Suppressor macrophage treated with lipopolysaccharide for 1 hour (primary cell): Measurements from ENCODE around the gene LAMTOR3.

Experiments used
- DNase-seq, 3 donors: peaks; one replicate each; pipeline ENCODE4 v3.0.0-alpha.2; 2020 to 2022

LAMTOR3 gene

DNA sequence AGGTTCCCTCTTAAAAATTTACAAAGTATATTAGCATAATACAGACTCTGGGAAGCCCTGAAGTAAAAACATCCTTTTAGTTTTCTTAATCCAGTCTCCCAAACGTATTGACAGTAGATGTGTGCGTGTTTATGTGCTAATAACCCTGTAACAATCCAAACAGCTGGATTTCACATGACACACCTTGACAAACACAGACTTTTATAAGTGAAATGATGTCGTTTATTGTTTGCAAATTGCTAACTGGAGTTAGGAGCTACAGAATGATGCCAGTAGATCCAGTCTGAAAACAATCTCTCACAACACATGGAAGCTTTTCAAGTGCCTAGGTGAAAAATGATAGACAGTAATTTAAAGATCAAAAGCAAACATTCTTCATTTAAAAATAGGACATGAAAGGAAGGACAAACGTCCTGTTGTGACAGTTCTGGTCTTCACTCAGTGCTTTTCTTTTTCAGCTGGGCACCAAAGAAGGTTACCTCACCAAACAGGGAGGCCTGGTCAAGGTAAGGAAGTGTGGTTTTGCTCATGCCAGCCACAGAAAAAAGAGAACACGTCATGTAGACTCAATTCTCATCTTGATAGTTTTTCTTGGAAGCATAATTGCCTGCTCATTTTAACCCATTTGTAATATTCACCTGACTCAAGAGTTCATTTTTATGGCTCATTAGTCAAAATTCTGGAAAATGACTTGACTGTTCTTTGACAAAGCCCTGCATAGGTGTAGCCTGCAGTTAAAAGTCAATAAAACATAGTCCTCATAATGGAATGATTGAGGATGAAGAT, 32.9 kb downstream of the LAMTOR3 start:
- no peak for DNase-seq

DNA sequence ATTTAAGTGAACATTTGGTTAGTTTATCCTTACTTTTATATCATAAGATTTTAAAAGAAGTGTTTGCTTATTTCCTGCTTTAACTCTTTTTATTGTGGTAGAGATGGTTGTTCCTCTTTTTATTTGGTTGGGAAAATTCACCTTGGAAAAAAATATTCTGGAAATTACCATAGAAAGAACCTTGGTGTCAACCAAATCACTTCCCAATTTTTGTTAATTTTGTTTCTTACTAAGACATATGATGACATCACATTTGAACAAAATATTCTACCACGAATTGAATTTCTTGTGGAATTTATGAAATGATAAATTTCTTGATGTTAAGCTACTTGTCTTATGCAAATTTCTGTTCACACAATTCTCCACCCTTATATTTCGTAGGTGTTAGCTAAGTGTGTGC, 33.7 kb downstream of the LAMTOR3 start:
- DNase-seq = peak; percentile 39 to 90 (median 84)

GRCh38 chr4:99859618-99860017, 34.6 kb downstream of the LAMTOR3 start:
- no peak for DNase-seq

DNA sequence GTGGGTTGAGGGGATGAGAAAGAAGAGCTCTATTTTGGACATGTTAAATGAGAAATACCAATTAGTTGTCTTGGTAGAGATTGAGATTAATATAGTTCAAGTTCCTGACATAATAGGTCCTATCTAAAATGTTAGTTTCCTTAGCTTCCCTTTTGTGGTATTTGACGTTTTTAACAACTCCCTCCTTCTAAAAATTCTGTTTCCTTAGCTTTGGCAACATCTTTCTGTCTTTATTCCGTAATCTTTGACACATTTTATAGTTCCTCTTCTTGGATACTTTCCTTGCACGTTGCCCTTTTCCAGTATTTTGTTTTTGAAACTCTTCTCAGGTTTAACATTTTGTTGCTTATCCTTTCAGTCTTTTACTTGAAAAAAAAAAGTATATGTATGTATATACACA, 36.9 kb downstream of the LAMTOR3 start:
- DNase-seq = peak; percentile 43 to 81 (median 74)

GRCh38 chr4:99856166-99856565, 38.1 kb downstream of the LAMTOR3 start:
- peak; percentile 79 to 93 (median 90) for DNase-seq

DNA sequence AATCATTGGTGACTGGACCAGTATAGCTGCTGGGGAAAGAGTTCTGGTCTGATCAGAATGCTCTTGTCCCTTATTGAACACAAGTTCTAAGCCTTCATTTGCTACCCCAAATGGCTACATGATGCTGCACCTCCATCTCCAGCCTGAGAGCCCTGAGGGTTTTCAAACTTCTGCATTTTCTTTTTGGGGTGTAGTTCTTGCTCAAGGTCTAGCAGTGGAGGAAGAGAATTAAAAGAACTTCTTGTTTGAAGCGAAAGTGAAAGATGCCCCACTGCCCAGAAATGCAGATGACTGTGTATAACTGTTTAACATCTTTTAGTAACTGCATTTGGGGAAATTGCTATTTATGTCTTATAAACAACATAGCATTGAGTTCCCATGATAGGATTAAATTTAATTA, 38.5 kb downstream of the LAMTOR3 start:
- peak; percentile 75 to 87 (median 80) for DNase-seq

GRCh38 chr4:99853999-99854398, 40.2 kb downstream of the LAMTOR3 start:
- no peak for DNase-seq

DNA sequence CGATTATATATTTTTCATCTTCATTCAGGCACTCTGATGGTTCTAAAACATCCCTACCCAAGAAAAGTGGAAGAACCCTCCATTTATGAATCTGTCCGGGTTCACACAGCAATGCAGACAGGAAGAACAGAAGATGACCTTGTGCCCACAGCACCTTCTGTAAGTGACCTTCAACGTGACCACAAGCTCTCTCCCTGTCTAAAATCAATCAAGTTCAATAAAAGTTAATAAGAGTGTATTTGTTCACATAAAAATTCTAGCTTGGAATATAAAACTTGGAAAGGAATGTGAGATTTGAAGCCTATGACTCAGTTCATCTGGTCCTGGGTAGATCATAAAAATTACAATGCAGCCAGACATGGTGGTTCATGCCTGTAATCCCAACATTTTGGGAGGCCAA, 41.0 kb downstream of the LAMTOR3 start:
- no peak for DNase-seq

DNA sequence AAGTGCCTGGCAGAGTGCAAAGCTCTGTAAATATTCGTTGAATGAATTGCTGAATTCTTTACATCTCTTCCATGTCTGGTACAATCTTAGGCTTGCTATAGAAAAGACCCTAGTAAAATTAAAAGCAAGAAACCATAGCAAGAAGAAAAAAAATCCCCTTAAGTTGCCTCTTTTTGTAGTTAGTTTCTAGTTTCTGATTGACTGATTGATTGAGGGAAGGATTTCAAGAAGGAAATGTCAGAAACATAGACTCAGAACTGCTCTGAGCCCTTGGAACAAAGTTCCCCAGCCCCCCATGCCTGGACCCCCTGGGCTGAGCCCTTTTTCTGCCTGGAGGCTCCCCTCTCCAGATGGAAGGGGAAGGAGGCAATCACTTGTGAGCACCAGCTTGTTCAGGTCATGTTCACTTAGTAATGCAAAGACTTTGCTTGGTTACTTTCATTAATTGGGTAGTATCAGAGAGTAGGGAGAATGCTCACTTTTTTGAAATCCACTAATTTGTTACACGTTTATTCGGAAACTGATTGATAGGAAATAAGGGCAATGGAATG, 42.0 kb downstream of the LAMTOR3 start:
- DNase-seq = no peak

DNA sequence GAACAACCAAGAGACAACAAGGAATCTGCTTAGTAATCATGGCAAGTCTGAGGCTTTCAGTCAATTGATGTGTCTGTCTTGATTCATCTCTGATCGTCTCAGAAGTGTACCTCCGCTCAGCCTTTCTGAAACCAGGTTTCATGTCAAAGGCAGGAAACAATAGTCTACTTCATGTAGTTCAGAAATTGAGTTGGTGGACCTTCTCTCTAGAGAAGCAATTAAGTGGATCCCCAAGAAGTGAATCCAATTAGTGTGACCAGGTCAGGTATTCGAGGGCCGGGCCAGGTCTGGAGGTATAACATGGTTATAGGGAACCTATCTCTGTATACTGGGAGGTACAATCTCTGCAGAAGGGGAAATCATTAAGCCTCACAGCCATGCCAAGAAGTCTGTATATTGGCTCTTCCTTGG, 45.6 kb downstream of the LAMTOR3 start:
- DNase-seq = no peak

DNA sequence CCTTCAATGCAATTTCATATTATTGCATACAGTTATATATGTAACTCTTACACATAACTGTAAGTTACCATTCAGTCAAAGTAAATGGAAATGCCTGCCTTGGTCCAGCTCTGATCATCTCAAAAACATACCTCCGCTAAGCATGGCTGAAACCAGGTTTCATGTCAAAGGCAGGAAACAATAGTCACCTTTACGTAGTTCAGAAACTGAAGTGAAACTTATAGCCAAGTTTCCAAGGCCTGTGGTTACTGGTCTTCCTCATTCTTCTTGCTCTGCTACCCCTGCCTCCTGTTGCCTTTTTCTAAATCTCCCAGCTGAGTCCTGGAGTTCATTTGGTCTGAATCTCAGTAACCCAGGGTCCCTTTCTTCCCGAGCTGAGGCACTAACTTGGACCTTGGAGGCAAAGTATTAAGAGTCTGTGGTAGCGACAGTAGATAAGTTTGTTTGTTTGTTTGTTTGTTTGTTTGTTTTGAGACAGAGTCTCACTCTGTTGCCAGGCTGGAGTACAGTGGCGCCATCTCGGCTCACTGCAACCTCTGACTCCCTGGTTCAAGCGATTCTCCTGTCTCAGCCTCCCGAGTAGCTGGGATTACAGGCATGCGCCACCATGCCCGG, 46.8 kb downstream of the LAMTOR3 start:
- peak; percentile 39 to 55 (median 48) for DNase-seq

DNA sequence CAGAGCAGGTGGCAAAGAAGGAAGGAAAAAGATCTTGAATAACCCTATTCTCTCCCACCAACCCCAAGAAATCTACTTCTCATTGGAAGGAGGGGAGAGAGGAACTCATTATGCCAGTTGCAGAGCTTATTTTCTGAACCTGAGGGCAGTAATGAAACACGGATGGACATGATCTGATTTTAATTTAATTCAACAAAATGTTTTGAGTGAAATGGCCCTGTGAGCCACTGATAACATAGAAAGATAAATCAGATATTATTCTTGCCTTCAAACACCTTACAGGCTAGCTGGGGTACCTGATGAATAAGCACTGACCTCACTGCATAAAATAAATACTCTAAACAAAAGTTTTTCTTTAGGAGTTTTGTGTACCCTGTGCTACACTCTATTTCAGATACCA, 47.3 kb downstream of the LAMTOR3 start:
- no peak for DNase-seq

- peak in 1 of 3 donors; percentile 36 for DNase-seq
Measured at GRCh38 chr4:99845708-99846469, 48.3 kb downstream of the LAMTOR3 start.

- no peak for DNase-seq
Measured at GRCh38 chr4:99845179-99845578, 49.0 kb downstream of the LAMTOR3 start.

DNA sequence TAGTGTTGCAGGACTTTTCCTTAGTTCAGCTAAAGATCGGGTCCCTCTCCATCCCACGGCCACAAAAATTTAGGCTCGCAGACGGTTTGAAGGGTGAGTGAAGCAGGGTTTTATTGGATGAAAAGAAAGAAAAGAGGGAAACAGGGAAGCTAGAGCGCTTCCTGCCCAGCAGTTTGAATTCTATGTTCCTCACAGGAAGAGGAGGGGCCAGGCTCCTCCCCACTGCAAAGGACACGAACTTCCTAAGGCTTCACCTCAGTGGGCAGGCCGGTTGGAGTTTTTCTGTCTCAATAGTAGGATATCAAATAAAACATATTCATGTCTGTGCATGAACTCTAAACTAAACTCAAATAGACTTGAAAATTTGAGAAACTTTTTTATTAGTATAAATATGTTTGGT, 50.2 kb downstream of the LAMTOR3 start:
- DNase-seq = no peak

GRCh38 chr4:99843413-99843812, 50.8 kb downstream of the LAMTOR3 start:
- DNase-seq = no peak

- DNase-seq = peak in 2 of 3 donors; percentile 12 to 56
Measured at GRCh38 chr4:99841129-99841528, 53.1 kb downstream of the LAMTOR3 start.

DNA sequence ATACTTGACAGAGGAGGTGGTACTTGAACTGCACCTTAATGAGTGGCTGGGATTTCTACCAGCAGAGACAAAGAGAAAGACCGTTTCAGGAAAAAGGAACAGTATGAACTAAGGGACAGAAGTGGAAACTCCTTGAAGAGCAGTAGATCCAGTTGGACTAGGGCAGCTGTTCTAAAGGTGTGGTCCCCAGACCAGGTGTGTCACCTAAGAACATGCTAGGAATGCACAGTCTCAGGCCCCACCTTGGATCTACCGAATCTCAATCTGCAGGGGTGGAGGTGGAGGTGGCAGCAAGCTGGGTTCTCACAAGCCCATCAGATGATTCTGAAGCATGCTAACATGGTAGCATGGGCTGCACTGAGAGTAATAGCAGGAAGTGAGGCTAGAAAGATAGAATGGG, 55.3 kb downstream of the LAMTOR3 start:
- DNase-seq = no peak

DNA sequence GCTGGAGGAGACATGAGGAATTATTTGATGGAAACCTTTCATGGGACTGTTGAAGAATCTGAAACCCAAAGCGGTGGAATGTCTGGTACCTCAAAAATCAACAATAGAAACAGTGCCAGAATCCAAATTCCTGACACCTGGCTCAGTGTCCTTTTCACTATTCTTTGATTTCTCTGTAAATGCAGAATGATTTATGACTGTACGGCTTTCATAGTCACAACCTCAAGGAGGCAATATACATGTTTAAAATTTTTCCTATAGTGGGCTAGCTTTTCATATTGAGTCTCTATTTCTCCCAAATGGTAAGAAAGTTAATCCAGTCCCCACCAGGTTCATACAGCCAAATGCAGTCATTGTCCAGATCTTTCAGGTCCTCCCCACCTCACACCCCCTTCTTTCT, 58.3 kb downstream of the LAMTOR3 start:
- DNase-seq = no peak

DNA sequence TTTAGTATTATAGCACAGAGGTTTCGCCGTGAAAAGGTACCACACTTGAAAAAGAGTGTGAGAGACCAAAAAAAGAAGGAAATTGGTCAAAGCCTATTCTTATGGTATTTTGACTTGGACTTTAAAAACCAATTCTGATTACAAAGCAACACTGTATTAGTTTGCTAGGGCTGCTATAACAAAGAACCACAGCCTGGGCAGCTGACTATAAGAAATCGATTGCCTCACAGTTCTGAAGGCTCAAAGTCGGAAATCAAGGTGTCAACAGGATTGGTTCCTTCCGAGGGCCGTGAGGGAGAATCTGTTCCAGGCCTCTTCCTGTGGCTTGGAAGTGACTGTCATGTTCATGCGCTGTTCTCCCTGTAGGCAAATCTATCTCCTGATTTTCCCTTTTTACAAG, 59.7 kb downstream of the LAMTOR3 start:
- DNase-seq = no peak

GRCh38 chr4:99833756-99834155, 60.5 kb downstream of the LAMTOR3 start:
- no peak for DNase-seq

DNA sequence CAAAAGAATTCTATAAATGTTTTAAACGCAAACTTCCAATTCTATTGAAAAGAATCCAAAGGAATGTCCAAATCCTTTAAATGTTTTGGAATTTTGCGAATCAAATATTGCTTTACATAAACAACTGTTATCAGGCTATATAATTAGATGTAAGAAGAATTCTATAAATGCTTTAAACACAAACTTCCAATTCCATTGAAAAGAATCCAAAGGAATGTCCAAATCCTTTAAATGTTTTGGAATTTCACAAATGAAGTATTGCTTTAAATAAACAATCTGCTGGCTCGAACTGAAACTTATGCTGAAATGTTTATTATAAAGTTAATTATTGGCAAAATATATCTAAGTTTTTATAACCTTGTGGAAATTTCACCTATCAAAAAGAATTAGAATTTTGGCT, 61.5 kb downstream of the LAMTOR3 start:
- no peak for DNase-seq

- DNase-seq = peak in 1 of 3 donors; percentile 15
Measured at GRCh38 chr4:99832321-99832720, 61.9 kb downstream of the LAMTOR3 start.
